GM23338 (cell line): Measurements from ENCODE around the gene CAMTA1. TPM values are rescaled to one million over a fixed set of nuclear protein-coding genes. Genes with fewer than 3 reads are reported as not detected.

Experiments
- ATAC-seq: fragments of 200-7000 bp; cut with Tn5 transposase; 3 replicates; pipeline ENCODE4 v1.9.1; 2020
- DNase-seq: peaks from one replicate; pipeline ENCODE4 v3.0.0-alpha.2; 2015; ENCODE audit warnings: low spot score
- H2AFZ ChIP-seq: fragments of 200-600 bp; sonication (generic); 2 replicates; pipeline ENCODE4 v1.8.0; 2016; ENCODE audit warnings: antibody characterized with exemption, mild to moderate bottlenecking, moderate library complexity
- H3F3A ChIP-seq: fragments of 200-600 bp; sonication (generic); replicated peaks from 2 replicates; pipeline ENCODE4 v1.8.0; 2017; ENCODE audit warnings: antibody characterized with exemption, mixed run types, low read depth
- H3K27ac ChIP-seq: fragments of 200-600 bp; sonication (generic); 2 replicates; pipeline ENCODE4 v1.6.1; 2016; ENCODE audit warnings: low read depth
- H3K27me3 ChIP-seq: fragments of 200-600 bp; sonication (generic); 2 replicates; pipeline ENCODE4 v1.8.0; 2016; ENCODE audit warnings: mild to moderate bottlenecking, mixed run types, moderate library complexity; ENCODE audit not compliant: insufficient read depth
- H3K36me3 ChIP-seq: fragments of 200-600 bp; sonication (generic); 2 replicates; pipeline ENCODE4 v1.8.0; 2016; ENCODE audit warnings: mild to moderate bottlenecking; ENCODE audit not compliant: insufficient read depth
- H3K4me1 ChIP-seq: fragments of 200-600 bp; sonication (generic); 2 replicates; pipeline ENCODE4 v1.8.0; 2016; ENCODE audit warnings: mild to moderate bottlenecking, moderate library complexity; ENCODE audit not compliant: insufficient read depth
- H3K4me2 ChIP-seq: fragments of 200-600 bp; sonication (generic); 2 replicates; pipeline ENCODE4 v1.7.1; 2017; ENCODE audit warnings: mixed run types
- H3K4me3 ChIP-seq: fragments of 200-600 bp; sonication (generic); 2 replicates; pipeline ENCODE4 v1.6.1; 2016; ENCODE audit warnings: mixed run types
- H3K79me2 ChIP-seq: fragments of 200-600 bp; sonication (generic); replicated peaks from 2 replicates; pipeline ENCODE4 v1.8.0; 2017; ENCODE audit warnings: mild to moderate bottlenecking; ENCODE audit not compliant: insufficient read depth
- H3K9me2 ChIP-seq: fragments of 200-600 bp; sonication (generic); 2 replicates; pipeline ENCODE4 v1.8.0; 2017; ENCODE audit not compliant: insufficient read depth
- H4K20me1 ChIP-seq: fragments of 200-600 bp; sonication (generic); replicated peaks from 2 replicates; pipeline ENCODE4 v1.8.0; 2017; ENCODE audit warnings: mild to moderate bottlenecking; ENCODE audit not compliant: insufficient read depth
- H3K27ac Mint-ChIP-seq: 2 replicates; pipeline ENCODE4 v1.8.0; 2020; ENCODE audit warnings: inconsistent platforms, mild to moderate bottlenecking, moderate library complexity, mixed read lengths
- H3K27me3 Mint-ChIP-seq: 3 replicates; pipeline ENCODE4 v1.8.0; 2022; ENCODE audit warnings: low read depth, mild to moderate bottlenecking, moderate library complexity, mixed read lengths, inconsistent platforms; ENCODE audit not compliant: insufficient read depth, poor library complexity
- H3K36me3 Mint-ChIP-seq: 3 replicates; pipeline ENCODE4 v1.8.0; 2021; ENCODE audit warnings: low read depth, mild to moderate bottlenecking, inconsistent platforms, moderate library complexity, mixed read lengths
- H3K4me1 Mint-ChIP-seq: 3 replicates; pipeline ENCODE4 v1.8.0; 2020; ENCODE audit warnings: mild to moderate bottlenecking, inconsistent platforms, mixed read lengths
- H3K4me3 Mint-ChIP-seq: 3 replicates; pipeline ENCODE4 v1.8.0; 2021; ENCODE audit warnings: moderate library complexity, mild to moderate bottlenecking, inconsistent platforms, mixed read lengths
- H3K9me3 Mint-ChIP-seq: 3 replicates; pipeline ENCODE4 v1.8.0; 2020; ENCODE audit warnings: moderate library complexity, mild to moderate bottlenecking, inconsistent platforms, mixed read lengths
- CREB1 ChIP-seq: fragments of 250-450 bp; sonication (Bioruptor Pico); IDR thresholded peaks from 2 replicates; pipeline ENCODE4 v1.5.0; 2020; ENCODE audit warnings: low read depth, mild to moderate bottlenecking, moderate library complexity
- EZH2 ChIP-seq: fragments of 200-600 bp; sonication (generic); IDR thresholded peaks from one replicate; pipeline ENCODE4 v1.8.0; 2017; ENCODE audit warnings: antibody characterized with exemption, mild to moderate bottlenecking, low read depth; ENCODE audit not compliant: unreplicated experiment
- JUNB ChIP-seq: IDR thresholded peaks from one replicate; pipeline ENCODE4 v1.6.1; 2016; ENCODE audit warnings: antibody characterized with exemption; ENCODE audit not compliant: unreplicated experiment
- NANOG ChIP-seq: IDR thresholded peaks from 2 replicates; pipeline ENCODE4 v1.6.1; 2016; ENCODE audit warnings: antibody characterized with exemption, borderline replicate concordance
- ZNF114 ChIP-seq: fragments of 250-450 bp; sonication (Bioruptor Pico); IDR thresholded peaks from 2 replicates; pipeline ENCODE4 v1.5.0; 2020; ENCODE audit warnings: mild to moderate bottlenecking, moderate library complexity
- ZNF331 ChIP-seq: fragments of 250-450 bp; sonication (Bioruptor Pico); IDR thresholded peaks from 2 replicates; pipeline ENCODE4 v1.5.0; 2020; ENCODE audit warnings: low read depth, mild to moderate bottlenecking, moderate library complexity
- polyA plus RNA-seq: library from polyadenylated mRNA; unstranded; fragments of >200 nt; fragmentation: Nextera tagmentation; extraction: Ambion mirVana; gene quantifications from 2 replicates; pipeline ENCODE4 v1.2.1, GENCODE V29; 2016
- total RNA-seq: library from RNA; depleted of rRNA; stranded (reverse); fragments of >200 nt; shearing (Covaris generic); gene quantifications from 2 replicates; pipeline ENCODE4 v1.2.3, GENCODE V29; 2014
- TF ChIP-seq, protein P1 (sequence below): fragments of 250-450 bp; sonication (Bioruptor Pico); IDR thresholded peaks from 2 replicates; pipeline ENCODE4 v1.5.0; 2020; ENCODE audit warnings: mild to moderate bottlenecking, moderate library complexity
- TF ChIP-seq, protein P2 (sequence below), 2 experiments: fragments of 200-600 bp in 1 of 2; sonication (generic) in 1 of 2; conservative IDR thresholded peaks; 2 replicates each; pipeline versions ENCODE4 v1.5.1 to v1.6.1; 2016 to 2017; ENCODE audit warnings: antibody characterized with exemption in 2 of 2, low read depth in 2 of 2, mild to moderate bottlenecking in 2 of 2, moderate library complexity in 1 of 2

Gene CAMTA1
- total and polyA plus RNA-seq, 2 experiments from 2014 or later: 115 to 519 TPM

DNA sequence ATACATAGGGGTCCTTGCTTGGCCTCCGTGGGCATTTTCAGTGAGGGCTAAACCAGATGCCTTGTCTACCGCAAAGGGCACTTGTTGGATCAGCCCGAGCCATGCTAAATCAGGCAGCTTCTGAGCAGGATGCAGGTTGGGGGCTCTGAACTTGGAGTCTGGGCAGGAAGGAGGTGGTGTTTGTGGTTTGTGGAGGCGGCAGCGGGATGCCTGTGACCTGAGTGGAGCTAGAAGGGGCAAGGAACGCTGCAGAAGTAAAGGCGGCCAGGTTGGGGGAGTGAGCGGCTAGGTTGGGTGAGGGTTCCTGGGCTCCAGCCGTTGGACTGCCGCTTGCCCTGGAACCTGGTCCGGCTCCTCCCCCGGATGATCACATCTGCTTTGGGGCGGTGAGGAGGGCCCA is 183.9 kb downstream of the CAMTA1 start (continued):
- TF ChIP-seq, protein P1, sequence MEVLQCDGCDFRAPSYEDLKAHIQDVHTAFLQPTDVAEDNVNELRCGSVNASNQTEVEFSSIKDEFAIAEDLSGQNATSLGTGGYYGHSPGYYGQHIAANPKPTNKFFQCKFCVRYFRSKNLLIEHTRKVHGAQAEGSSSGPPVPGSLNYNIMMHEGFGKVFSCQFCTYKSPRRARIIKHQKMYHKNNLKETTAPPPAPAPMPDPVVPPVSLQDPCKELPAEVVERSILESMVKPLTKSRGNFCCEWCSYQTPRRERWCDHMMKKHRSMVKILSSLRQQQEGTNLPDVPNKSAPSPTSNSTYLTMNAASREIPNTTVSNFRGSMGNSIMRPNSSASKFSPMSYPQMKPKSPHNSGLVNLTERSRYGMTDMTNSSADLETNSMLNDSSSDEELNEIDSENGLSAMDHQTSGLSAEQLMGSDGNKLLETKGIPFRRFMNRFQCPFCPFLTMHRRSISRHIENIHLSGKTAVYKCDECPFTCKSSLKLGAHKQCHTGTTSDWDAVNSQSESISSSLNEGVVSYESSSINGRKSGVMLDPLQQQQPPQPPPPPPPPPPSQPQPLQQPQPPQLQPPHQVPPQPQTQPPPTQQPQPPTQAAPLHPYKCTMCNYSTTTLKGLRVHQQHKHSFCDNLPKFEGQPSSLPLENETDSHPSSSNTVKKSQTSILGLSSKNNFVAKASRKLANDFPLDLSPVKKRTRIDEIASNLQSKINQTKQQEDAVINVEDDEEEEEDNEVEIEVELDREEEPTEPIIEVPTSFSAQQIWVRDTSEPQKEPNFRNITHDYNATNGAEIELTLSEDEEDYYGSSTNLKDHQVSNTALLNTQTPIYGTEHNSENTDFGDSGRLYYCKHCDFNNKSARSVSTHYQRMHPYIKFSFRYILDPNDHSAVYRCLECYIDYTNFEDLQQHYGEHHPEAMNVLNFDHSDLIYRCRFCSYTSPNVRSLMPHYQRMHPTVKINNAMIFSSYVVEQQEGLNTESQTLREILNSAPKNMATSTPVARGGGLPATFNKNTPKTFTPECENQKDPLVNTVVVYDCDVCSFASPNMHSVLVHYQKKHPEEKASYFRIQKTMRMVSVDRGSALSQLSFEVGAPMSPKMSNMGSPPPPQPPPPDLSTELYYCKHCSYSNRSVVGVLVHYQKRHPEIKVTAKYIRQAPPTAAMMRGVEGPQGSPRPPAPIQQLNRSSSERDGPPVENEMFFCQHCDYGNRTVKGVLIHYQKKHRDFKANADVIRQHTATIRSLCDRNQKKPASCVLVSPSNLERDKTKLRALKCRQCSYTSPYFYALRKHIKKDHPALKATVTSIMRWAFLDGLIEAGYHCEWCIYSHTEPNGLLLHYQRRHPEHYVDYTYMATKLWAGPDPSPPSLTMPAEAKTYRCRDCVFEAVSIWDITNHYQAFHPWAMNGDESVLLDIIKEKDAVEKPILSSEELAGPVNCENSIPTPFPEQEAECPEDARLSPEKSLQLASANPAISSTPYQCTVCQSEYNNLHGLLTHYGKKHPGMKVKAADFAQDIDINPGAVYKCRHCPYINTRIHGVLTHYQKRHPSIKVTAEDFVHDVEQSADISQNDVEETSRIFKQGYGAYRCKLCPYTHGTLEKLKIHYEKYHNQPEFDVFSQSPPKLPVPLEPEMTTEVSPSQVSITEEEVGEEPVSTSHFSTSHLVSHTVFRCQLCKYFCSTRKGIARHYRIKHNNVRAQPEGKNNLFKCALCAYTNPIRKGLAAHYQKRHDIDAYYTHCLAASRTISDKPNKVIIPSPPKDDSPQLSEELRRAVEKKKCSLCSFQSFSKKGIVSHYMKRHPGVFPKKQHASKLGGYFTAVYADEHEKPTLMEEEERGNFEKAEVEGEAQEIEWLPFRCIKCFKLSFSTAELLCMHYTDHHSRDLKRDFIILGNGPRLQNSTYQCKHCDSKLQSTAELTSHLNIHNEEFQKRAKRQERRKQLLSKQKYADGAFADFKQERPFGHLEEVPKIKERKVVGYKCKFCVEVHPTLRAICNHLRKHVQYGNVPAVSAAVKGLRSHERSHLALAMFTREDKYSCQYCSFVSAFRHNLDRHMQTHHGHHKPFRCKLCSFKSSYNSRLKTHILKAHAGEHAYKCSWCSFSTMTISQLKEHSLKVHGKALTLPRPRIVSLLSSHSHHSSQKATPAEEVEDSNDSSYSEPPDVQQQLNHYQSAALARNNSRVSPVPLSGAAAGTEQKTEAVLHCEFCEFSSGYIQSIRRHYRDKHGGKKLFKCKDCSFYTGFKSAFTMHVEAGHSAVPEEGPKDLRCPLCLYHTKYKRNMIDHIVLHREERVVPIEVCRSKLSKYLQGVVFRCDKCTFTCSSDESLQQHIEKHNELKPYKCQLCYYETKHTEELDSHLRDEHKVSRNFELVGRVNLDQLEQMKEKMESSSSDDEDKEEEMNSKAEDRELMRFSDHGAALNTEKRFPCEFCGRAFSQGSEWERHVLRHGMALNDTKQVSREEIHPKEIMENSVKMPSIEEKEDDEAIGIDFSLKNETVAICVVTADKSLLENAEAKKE (CRISPR knock-in tag): no peak
- no peak for TF ChIP-seq EZH2
- TF ChIP-seq CREB1: no peak
- TF ChIP-seq, protein P2, sequence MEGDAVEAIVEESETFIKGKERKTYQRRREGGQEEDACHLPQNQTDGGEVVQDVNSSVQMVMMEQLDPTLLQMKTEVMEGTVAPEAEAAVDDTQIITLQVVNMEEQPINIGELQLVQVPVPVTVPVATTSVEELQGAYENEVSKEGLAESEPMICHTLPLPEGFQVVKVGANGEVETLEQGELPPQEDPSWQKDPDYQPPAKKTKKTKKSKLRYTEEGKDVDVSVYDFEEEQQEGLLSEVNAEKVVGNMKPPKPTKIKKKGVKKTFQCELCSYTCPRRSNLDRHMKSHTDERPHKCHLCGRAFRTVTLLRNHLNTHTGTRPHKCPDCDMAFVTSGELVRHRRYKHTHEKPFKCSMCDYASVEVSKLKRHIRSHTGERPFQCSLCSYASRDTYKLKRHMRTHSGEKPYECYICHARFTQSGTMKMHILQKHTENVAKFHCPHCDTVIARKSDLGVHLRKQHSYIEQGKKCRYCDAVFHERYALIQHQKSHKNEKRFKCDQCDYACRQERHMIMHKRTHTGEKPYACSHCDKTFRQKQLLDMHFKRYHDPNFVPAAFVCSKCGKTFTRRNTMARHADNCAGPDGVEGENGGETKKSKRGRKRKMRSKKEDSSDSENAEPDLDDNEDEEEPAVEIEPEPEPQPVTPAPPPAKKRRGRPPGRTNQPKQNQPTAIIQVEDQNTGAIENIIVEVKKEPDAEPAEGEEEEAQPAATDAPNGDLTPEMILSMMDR (conservative IDR thresholded peaks at IDR 0.05; ENCODE audit: low read depth in 2 of 2): no peak
- no peak for TF ChIP-seq NANOG

DNA sequence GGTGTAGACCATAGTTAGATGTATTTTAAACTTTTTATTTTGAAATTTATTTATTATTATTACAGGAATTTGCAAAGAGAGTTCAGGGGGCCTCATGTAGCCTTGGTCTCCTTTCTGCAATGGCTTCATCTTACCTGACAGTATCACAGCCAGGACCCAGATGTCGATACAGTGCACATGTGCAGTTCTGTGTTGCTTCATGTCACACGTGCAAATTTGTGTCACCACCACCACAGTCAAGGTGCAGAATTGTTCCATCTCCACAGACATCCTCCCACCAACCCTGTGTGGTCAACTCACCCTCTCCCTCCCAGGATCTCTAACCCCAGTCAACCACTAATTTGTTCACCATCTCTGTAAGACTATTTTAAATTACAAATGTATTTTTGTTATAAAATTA is 184.5 kb downstream of the CAMTA1 start:
- H3K27me3 Mint-ChIP-seq: peaks cover 6% of the 10 kb centered on the region
- Histone ChIP-seq H3K4me1 (peaks cover 4% of the 10 kb centered on the region; the same call in 1 of the 2 replicates), H3K4me2 (no peak overlapping the region), H2AFZ (no peak overlapping the region), H3K36me3 (no peaks in the 10 kb centered on the region), H3F3A (no peaks in the 10 kb centered on the region), H3K79me2 (no peaks in the 10 kb centered on the region), H3K9me2 (no peaks in the 10 kb centered on the region), H3K4me3 (no peak overlapping the region), H3K27ac (no peak overlapping the region), H3K27me3 (no peaks in the 10 kb centered on the region), H4K20me1 (no peaks in the 10 kb centered on the region)
- peaks cover 19% of the 10 kb centered on the region for H3K4me1 Mint-ChIP-seq
- no peak overlapping the region for H3K27ac Mint-ChIP-seq
- no peaks in the 10 kb centered on the region for H3K9me3 Mint-ChIP-seq
- H3K36me3 Mint-ChIP-seq: no peaks in the 10 kb centered on the region; the same call in 2 of the 3 replicates
- H3K4me3 Mint-ChIP-seq: no peak overlapping the region
- DNase-seq (no peak), ATAC-seq (no peak)
- TF ChIP-seq ZNF331 (CRISPR knock-in tag) (no peak), CREB1 (no peak), ZNF114 (no peak), NANOG (no peak), JUNB (no peak)
- TF ChIP-seq, protein P1 (CRISPR knock-in tag): no peak
